GM12878 (cell line): ENCODE results near the gene B3GNT2.

Experiments used
- EP300 ChIP-seq, 2 experiments: fragments of 150-350 bp in 1 of 2; IDR thresholded peaks; 2 replicates each; pipeline ENCODE4 v1.6.1; 2011 to 2012; ENCODE audit warnings: low read depth in 2 of 2, low read length in 2 of 2, borderline replicate concordance in 1 of 2, improper control_type of control experiment in 1 of 2, inconsistent platforms in 1 of 2; ENCODE audit not compliant: control insufficient read depth in 1 of 2
- EZH2 ChIP-seq: IDR thresholded peaks from 2 replicates; pipeline ENCODE4 v1.6.1; 2012; ENCODE audit warnings: low read depth, mild to moderate bottlenecking, control low read depth, inconsistent platforms, low read length, borderline replicate concordance; ENCODE audit not compliant: control insufficient read depth
- GABPA ChIP-seq: IDR thresholded peaks from 2 replicates; pipeline ENCODE4 v1.6.1; 2014; ENCODE audit warnings: antibody characterized with exemption, low read depth, mild to moderate bottlenecking, inconsistent platforms
- HDAC2 ChIP-seq: fragments of 200-600 bp; sonication (generic); IDR thresholded peaks from 2 replicates; pipeline ENCODE4 v1.6.1; 2017
- JUND ChIP-seq: IDR thresholded peaks from 2 replicates; pipeline ENCODE4 v1.6.1; 2012; ENCODE audit warnings: low read depth, mild to moderate bottlenecking, low read length, improper control_type of control experiment, moderate library complexity
- SIN3A ChIP-seq: IDR thresholded peaks from 2 replicates; pipeline ENCODE4 v1.6.1; 2012; ENCODE audit warnings: low read depth, low read length, improper control_type of control experiment
- SUPT20H ChIP-seq: IDR thresholded peaks from 2 replicates; pipeline ENCODE4 v1.6.1; 2011; ENCODE audit warnings: low read depth, mild to moderate bottlenecking, low read length, moderate library complexity, borderline replicate concordance; ENCODE audit not compliant: control insufficient read depth
- ZNF24 ChIP-seq: fragments of 450-650 bp; IDR thresholded peaks from 2 replicates; pipeline ENCODE4 v1.6.1; 2017; ENCODE audit warnings: antibody characterized with exemption, mild to moderate bottlenecking
- ZNF274 ChIP-seq: IDR thresholded peaks from one replicate; pipeline ENCODE4 v1.8.0; 2011; ENCODE audit not compliant: insufficient read length, insufficient read depth
- TF ChIP-seq, protein P1 (sequence below), 3 experiments: IDR thresholded peaks in 2 of 3; conservative IDR thresholded peaks in 1 of 3; 2 replicates each; pipeline ENCODE4 v1.5.1; 2011; ENCODE audit warnings: low read depth in 3 of 3, low read length in 3 of 3, mild to moderate bottlenecking in 3 of 3, control low read depth in 2 of 3, moderate library complexity in 2 of 3, inconsistent platforms in 1 of 3, mixed read lengths in 1 of 3; ENCODE audit not compliant: control insufficient read depth in 2 of 3, insufficient read depth in 1 of 3; ENCODE audit errors: extremely low read depth in 1 of 3
- TF ChIP-seq, protein P2 (sequence below): IDR thresholded peaks from 2 replicates; pipeline ENCODE4 v1.6.1; 2011; ENCODE audit warnings: mild to moderate bottlenecking, low read depth, low read length, moderate library complexity; ENCODE audit not compliant: insufficient replicate concordance

DNA sequence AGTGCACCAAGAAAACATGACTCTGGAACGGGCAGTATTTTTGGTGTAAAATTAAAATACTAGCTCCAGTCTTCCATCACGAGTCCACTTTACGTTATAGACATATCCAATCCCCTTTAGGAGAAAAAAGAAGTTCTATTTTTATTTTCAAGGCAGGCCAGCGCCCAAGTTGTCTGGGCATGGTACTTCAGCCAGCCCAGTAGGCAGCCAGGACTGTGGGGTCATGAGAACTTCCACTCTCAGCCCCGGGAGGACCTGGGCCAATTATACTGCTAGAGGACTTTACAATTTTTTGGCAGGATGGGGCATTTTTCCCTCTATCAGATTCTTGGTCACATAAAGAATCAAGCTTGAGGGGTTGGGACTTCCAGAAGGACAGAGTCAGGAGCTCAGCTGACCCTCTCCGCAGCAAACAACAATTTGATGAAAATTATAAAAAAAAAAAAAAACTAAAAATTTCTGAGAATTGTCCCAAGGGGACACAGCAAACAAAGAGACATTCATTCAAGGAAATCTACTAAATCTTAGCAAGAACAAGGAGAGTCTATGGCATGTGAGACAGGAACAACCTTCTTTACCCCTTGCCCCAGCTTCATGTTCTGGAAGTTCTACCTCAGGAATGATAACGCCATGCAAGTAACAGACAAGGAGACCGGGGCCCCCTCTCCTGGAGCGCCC is 37.3 kb upstream of the B3GNT2 start:
- no peak for TF ChIP-seq ZNF24
- TF ChIP-seq, protein P1, sequence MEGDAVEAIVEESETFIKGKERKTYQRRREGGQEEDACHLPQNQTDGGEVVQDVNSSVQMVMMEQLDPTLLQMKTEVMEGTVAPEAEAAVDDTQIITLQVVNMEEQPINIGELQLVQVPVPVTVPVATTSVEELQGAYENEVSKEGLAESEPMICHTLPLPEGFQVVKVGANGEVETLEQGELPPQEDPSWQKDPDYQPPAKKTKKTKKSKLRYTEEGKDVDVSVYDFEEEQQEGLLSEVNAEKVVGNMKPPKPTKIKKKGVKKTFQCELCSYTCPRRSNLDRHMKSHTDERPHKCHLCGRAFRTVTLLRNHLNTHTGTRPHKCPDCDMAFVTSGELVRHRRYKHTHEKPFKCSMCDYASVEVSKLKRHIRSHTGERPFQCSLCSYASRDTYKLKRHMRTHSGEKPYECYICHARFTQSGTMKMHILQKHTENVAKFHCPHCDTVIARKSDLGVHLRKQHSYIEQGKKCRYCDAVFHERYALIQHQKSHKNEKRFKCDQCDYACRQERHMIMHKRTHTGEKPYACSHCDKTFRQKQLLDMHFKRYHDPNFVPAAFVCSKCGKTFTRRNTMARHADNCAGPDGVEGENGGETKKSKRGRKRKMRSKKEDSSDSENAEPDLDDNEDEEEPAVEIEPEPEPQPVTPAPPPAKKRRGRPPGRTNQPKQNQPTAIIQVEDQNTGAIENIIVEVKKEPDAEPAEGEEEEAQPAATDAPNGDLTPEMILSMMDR (IDR thresholded peaks at IDR 0.05 in 2 of 3, conservative IDR thresholded peaks at IDR 0.05 in 1 of 3; ENCODE audit: control insufficient read depth in 2 of 3, extremely low read depth in 1 of 3, insufficient read depth in 1 of 3, low read depth in 3 of 3, low read length in 3 of 3) = no peak
- no peak for TF ChIP-seq ZNF274
- no peak for TF ChIP-seq SUPT20H
- TF ChIP-seq, protein P2, sequence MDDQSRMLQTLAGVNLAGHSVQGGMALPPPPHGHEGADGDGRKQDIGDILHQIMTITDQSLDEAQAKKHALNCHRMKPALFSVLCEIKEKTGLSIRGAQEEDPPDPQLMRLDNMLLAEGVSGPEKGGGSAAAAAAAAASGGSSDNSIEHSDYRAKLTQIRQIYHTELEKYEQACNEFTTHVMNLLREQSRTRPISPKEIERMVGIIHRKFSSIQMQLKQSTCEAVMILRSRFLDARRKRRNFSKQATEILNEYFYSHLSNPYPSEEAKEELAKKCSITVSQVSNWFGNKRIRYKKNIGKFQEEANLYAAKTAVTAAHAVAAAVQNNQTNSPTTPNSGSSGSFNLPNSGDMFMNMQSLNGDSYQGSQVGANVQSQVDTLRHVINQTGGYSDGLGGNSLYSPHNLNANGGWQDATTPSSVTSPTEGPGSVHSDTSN = no peak
- TF ChIP-seq EP300 (IDR thresholded peaks at IDR 0.05; ENCODE audit: borderline replicate concordance in 1 of 2, control insufficient read depth in 1 of 2, low read depth in 2 of 2, low read length in 2 of 2) = no peak
- no peak for TF ChIP-seq SIN3A
- TF ChIP-seq GABPA = no peak
- TF ChIP-seq HDAC2 = no peak
- TF ChIP-seq JUND = no peak
- no peak for TF ChIP-seq EZH2
